Liver (tissue), 9 donors: Measurements from ENCODE around the gene PATJ. TPM values are rescaled to one million over a fixed set of nuclear protein-coding genes. Genes with fewer than 3 reads are reported as not detected.

Source experiments
- DNase-seq: peaks from one replicate; pipeline ENCODE4 v3.0.0-alpha.2; 2017; ENCODE audit warnings: low spot score
- H3K27ac ChIP-seq, 2 donors: one replicate each; pipeline ENCODE4 v1.7.0; 2013; ENCODE audit warnings: inconsistent platforms in 2 of 2, low read length in 2 of 2, control low read depth in 1 of 2, low read depth in 1 of 2, mild to moderate bottlenecking in 1 of 2
- H3K27me3 ChIP-seq, 4 donors: one replicate each; pipeline versions ENCODE4 v1.6.1 to v1.7.0; 2013; ENCODE audit warnings: low read length in 3 of 4, inconsistent platforms in 1 of 4, mild to moderate bottlenecking in 1 of 4, moderate library complexity in 1 of 4; ENCODE audit not compliant: control insufficient read depth in 4 of 4, insufficient read depth in 4 of 4
- H3K36me3 ChIP-seq, 4 donors: one replicate each; pipeline versions ENCODE4 v1.6.1 to v1.7.0; 2013; ENCODE audit warnings: low read length in 3 of 4, mild to moderate bottlenecking in 3 of 4, low read depth in 1 of 4, moderate library complexity in 1 of 4; ENCODE audit not compliant: control insufficient read depth in 4 of 4, insufficient read depth in 3 of 4
- H3K4me1 ChIP-seq, 4 donors: one replicate each; pipeline versions ENCODE4 v1.6.1 to v1.7.0; 2013; ENCODE audit warnings: low read length in 3 of 4, mild to moderate bottlenecking in 3 of 4, moderate library complexity in 1 of 4; ENCODE audit not compliant: control insufficient read depth in 4 of 4, insufficient read depth in 4 of 4
- H3K4me3 ChIP-seq, 3 donors: one replicate each; pipeline versions ENCODE4 v1.6.1 to v1.7.0; 2013; ENCODE audit warnings: low read length in 3 of 3, control low read depth in 1 of 3, low read depth in 1 of 3, mild to moderate bottlenecking in 1 of 3
- H3K9ac ChIP-seq, 2 donors: one replicate each; pipeline ENCODE4 v1.7.0; 2013; ENCODE audit warnings: low read length in 2 of 2, mild to moderate bottlenecking in 2 of 2, moderate library complexity in 2 of 2, control low read depth in 1 of 2, low read depth in 1 of 2
- H3K9me3 ChIP-seq, 4 donors: one replicate each; pipeline versions ENCODE4 v1.6.1 to v1.7.0; 2013; ENCODE audit warnings: low read length in 3 of 4; ENCODE audit not compliant: control insufficient read depth in 4 of 4
- ATF3 ChIP-seq: IDR thresholded peaks from 2 replicates; pipeline ENCODE4 v1.6.1; 2016; ENCODE audit warnings: antibody characterized with exemption
- CTCF ChIP-seq: fragments of 150-350 bp; IDR thresholded peaks from 2 replicates; pipeline ENCODE4 v1.5.1; 2017; ENCODE audit warnings: improper control_type of control experiment, low read depth, low read length; ENCODE audit not compliant: missing input control
- EGR1 ChIP-seq, 2 donors: IDR thresholded peaks; 2 replicates each; pipeline ENCODE4 v1.6.1; 2016 to 2018; ENCODE audit warnings: antibody characterized with exemption in 2 of 2, low read depth in 2 of 2
- FOXA1 ChIP-seq: IDR thresholded peaks from 2 replicates; pipeline ENCODE4 v1.6.1; 2016; ENCODE audit warnings: antibody characterized with exemption
- FOXA2 ChIP-seq: IDR thresholded peaks from 2 replicates; pipeline ENCODE4 v1.6.1; 2016; ENCODE audit warnings: antibody characterized with exemption
- GABPA ChIP-seq, 2 donors: IDR thresholded peaks in 1 of 2; conservative IDR thresholded peaks in 1 of 2; 2 replicates each; pipeline ENCODE4 v1.6.1; 2016; ENCODE audit warnings: antibody characterized with exemption in 2 of 2, mild to moderate bottlenecking in 1 of 2, moderate library complexity in 1 of 2
- HNF4A ChIP-seq, 2 donors: conservative IDR thresholded peaks; 2 replicates each; pipeline ENCODE4 v1.6.1; 2016; ENCODE audit warnings: antibody characterized with exemption in 2 of 2, mild to moderate bottlenecking in 2 of 2
- HNF4G ChIP-seq: IDR thresholded peaks from 2 replicates; pipeline ENCODE4 v1.6.1; 2016; ENCODE audit warnings: antibody characterized with exemption
- JUND ChIP-seq, 2 donors: IDR thresholded peaks; 2 replicates each; pipeline ENCODE4 v1.6.1; 2016; ENCODE audit warnings: antibody characterized with exemption in 2 of 2
- MAX ChIP-seq: IDR thresholded peaks from 2 replicates; pipeline ENCODE4 v1.6.1; 2016; ENCODE audit warnings: antibody characterized with exemption
- NR2F2 ChIP-seq: IDR thresholded peaks from 2 replicates; pipeline ENCODE4 v1.6.1; 2016; ENCODE audit warnings: antibody characterized with exemption
- RAD21 ChIP-seq, 2 donors: IDR thresholded peaks; 2 replicates each; pipeline ENCODE4 v1.6.1; 2016; ENCODE audit warnings: antibody characterized with exemption in 2 of 2, mild to moderate bottlenecking in 2 of 2
- REST ChIP-seq: IDR thresholded peaks from 2 replicates; pipeline ENCODE4 v1.6.1; 2016; ENCODE audit warnings: antibody characterized with exemption, mild to moderate bottlenecking
- RXRA ChIP-seq, 2 donors: IDR thresholded peaks; 2 replicates each; pipeline ENCODE4 v1.6.1; 2017 to 2018; ENCODE audit warnings: antibody characterized with exemption in 2 of 2, mild to moderate bottlenecking in 1 of 2
- SP1 ChIP-seq: IDR thresholded peaks from 2 replicates; pipeline ENCODE4 v1.6.1; 2018; ENCODE audit warnings: antibody characterized with exemption, mild to moderate bottlenecking
- TAF1 ChIP-seq: conservative IDR thresholded peaks from 2 replicates; pipeline ENCODE4 v1.6.1; 2016; ENCODE audit warnings: antibody characterized with exemption, mild to moderate bottlenecking
- ZBTB33 ChIP-seq: IDR thresholded peaks from 2 replicates; pipeline ENCODE4 v1.6.1; 2016; ENCODE audit warnings: antibody characterized with exemption
- WGBS: extraction: QIAGEN DNeasy Blood & Tissue Kit; methylation state at CpG from one replicate; pipeline ENCODE4 v1.1.7; 2013; 5-methylcytosine and 5-hydroxymethylcytosine counted together
- polyA plus RNA-seq, 2 donors: library from polyadenylated mRNA; stranded (reverse) in 1 of 2; unstranded in 1 of 2; fragments of 200-250 nt in 1 of 2; fragments of >200 nt in 1 of 2; fragmentation: Nextera tagmentation in 1 of 2; extraction: Ambion mirVana in 1 of 2; gene quantifications; one replicate each; pipeline versions ENCODE4 v1.2.1 to v1.2.3, GENCODE V29; 2013 to 2015
- total RNA-seq, 2 donors: library from RNA; depleted of rRNA; stranded (reverse); fragments of >200 nt; gene quantifications; one replicate each; pipeline ENCODE4 v1.2.3, GENCODE V29; 2014
- donor health status: healthy.
- donor health status: healthy.
- donor health status: healthy.
- donor health status: healthy.
- donor health status: healthy.

PATJ gene
- total and polyA plus RNA-seq, 4 donors, result 5.7 to 29.8 (median 9.0) TPM

- Histone ChIP-seq H3K36me3 (peaks cover 0 to 5% (median 2%) of the 10 kb centered on the region in 4 donors), H3K4me3 (no peak overlapping the region), H3K27ac (no peak overlapping the region), H3K9ac (no peak overlapping the region), H3K4me1 (no peaks in the 10 kb centered on the region), H3K9me3 (no peaks in the 10 kb centered on the region), H3K27me3 (no peaks in the 10 kb centered on the region)
- 80% methylated on average over 4 of the region's 4 CpGs for WGBS
- no peak for DNase-seq
- TF ChIP-seq EGR1 (IDR thresholded peaks at IDR 0.05; ENCODE audit: low read depth in 2 of 2) (no peak), ATF3 (no peak), HNF4A (conservative IDR thresholded peaks at IDR 0.05) (no peak), GABPA (IDR thresholded peaks at IDR 0.05 in 1 of 2, conservative IDR thresholded peaks at IDR 0.05 in 1 of 2) (no peak), FOXA2 (no peak), RAD21 (IDR thresholded peaks at IDR 0.05) (no peak), HNF4G (no peak), ZBTB33 (no peak), RXRA (IDR thresholded peaks at IDR 0.05) (no peak), CTCF (no peak), TAF1 (no peak), REST (no peak), SP1 (no peak), JUND (IDR thresholded peaks at IDR 0.05) (no peak)
Observed at GRCh38 chr1:61907102-61907501, 164.8 kb downstream of the PATJ start.

- Histone ChIP-seq H3K9me3 (no peaks in the 10 kb centered on the region), H3K9ac (no peak overlapping the region), H3K27me3 (no peaks in the 10 kb centered on the region), H3K4me1 (no peaks in the 10 kb centered on the region), H3K27ac (no peak overlapping the region), H3K36me3 (peaks cover 0 to 5% (median 3%) of the 10 kb centered on the region in 4 donors), H3K4me3 (no peak overlapping the region)
- DNase-seq, result no peak
- no peak for TF ChIP-seq GABPA (IDR thresholded peaks at IDR 0.05 in 1 of 2, conservative IDR thresholded peaks at IDR 0.05 in 1 of 2)
- no peak for TF ChIP-seq SP1
- no peak for TF ChIP-seq ATF3
- TF ChIP-seq RAD21 (IDR thresholded peaks at IDR 0.05), result no peak
- no peak for TF ChIP-seq JUND (IDR thresholded peaks at IDR 0.05)
- no peak for TF ChIP-seq EGR1 (IDR thresholded peaks at IDR 0.05; ENCODE audit: low read depth in 2 of 2)
- no peak for TF ChIP-seq MAX
- TF ChIP-seq CTCF, result no peak
- TF ChIP-seq HNF4G, result no peak
- no peak for TF ChIP-seq ZBTB33
- no peak for TF ChIP-seq HNF4A (conservative IDR thresholded peaks at IDR 0.05)
- no peak for TF ChIP-seq RXRA (IDR thresholded peaks at IDR 0.05)
- no peak for TF ChIP-seq TAF1
- TF ChIP-seq NR2F2, result no peak
- no peak for TF ChIP-seq FOXA1
Observed at GRCh38 chr1:61910035-61910434, 167.8 kb downstream of the PATJ start.
